Islet precursor cell (in vitro differentiated cells): ENCODE data around the gene CDK9.

ENCODE experiments used
- DNase-seq: peaks from one replicate; pipeline ENCODE4 v3.0.0-alpha.2; 2018

Gene CDK9

DNA sequence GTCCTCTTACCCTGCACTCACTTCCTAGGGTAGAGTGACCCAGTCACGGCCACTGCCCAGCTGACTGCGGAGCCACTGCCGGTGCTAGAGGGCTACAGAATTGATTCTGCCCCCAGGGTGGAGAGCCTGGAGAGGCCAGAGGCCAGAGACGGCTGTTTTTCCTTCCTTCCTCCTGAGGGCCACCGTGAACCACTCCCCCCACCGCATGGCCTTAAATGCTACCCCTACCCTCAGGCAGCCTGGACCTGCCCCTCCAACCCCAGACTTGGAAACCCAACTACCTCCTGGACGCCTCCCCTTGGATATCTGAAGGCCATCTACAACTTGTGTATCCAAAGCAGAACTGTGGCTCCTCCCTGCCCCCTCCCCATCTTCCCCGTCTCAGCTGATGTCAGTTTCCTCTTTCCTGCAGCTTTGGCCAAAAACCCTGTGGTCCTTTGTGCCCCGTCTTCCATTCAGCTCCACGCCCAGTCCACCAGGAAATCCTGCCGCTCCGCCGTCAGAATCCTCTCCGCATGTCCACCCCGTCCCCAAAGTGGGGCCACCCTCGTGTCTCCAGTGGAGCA, 23.6 kb upstream of the CDK9 start:
- peak; percentile 74 for DNase-seq

DNA sequence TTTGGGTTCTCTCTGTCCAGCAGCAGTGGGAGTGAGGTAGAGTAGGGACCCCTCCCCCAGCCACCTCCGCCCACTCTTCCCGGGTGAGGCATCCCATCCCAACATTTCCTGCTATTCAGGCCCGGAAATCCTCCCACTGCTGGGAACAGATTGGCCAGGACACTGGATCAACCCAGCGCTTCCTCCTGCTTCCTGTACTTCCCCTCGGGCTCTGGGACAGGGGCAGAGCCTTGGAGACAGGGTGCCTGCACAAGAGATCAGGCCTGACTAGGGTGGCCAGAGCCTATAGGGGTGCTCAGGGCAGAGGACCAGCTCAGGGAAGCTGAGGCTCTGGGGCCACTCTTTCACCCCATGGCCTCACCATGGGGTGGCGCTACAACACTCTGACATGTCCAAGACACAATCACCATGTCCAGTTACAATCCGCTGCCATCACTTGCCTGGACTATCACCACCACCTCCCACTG, 21.9 kb upstream of the CDK9 start:
- DNase-seq = peak; percentile 71

- DNase-seq = no peak
Measured at GRCh38 chr9:127765418-127765817, 20.4 kb upstream of the CDK9 start.

- DNase-seq = no peak
Measured at GRCh38 chr9:127767410-127767809, 18.4 kb upstream of the CDK9 start.

- peak; percentile 94 for DNase-seq
Measured at GRCh38 chr9:127767909-127768331, 17.9 kb upstream of the CDK9 start.

DNA sequence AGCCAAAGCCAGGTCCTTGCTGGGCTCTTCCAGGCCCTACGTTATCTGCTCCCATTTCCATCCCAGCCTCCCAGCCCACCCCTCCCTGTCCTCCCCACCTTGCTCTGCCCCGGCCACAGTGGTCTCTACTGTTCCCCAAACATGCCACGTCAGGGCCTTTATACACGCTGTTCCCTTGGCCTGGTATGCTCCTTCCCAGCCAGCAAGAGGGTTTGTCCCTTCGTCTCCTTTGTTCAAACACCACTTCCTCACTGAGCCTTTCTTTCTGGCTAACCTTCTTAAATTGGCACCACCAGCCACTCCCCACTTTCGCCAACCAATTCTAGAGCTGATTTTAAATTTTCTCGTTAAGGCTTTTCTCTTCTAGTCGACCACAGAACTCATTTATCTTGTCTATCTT, 17.1 kb upstream of the CDK9 start:
- no peak for DNase-seq

DNA sequence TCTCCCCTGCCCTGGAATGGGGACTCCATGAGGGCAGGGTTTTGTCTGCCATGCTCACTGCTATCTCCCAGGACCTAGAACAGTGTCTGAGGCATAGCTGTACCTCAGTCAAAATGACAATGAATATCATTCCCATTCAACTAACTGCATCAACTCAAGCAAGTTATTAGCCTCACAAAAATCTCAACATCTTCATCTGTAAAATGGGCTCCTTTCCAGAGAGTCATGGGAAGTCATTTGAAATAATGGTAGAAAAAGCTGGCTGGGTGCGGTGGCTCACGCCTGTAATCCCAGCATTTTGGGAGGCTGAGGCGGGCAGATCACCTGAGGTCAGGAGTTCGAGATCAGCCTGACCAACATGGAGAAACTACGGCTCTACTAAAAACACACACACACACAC, 16.7 kb upstream of the CDK9 start:
- DNase-seq = no peak

GRCh38 chr9:127769929-127770582, 15.8 kb upstream of the CDK9 start:
- no peak for DNase-seq

DNA sequence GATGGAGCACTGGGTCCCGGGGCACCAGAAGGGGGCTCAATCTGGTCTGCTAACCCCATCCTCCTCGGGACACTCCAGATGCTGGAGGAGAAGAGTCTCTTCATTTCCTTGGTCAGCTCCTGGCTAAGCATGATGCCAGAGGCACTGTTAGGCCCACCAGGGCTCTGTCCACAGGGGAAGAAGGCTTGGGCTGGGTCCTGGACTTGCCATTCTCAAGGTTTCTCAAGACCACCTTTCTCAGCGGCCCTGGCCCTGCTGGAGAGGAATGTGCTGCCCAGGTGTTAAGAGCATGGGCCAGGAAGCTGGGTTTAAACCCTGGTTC, 15.3 kb upstream of the CDK9 start:
- no peak for DNase-seq

DNA sequence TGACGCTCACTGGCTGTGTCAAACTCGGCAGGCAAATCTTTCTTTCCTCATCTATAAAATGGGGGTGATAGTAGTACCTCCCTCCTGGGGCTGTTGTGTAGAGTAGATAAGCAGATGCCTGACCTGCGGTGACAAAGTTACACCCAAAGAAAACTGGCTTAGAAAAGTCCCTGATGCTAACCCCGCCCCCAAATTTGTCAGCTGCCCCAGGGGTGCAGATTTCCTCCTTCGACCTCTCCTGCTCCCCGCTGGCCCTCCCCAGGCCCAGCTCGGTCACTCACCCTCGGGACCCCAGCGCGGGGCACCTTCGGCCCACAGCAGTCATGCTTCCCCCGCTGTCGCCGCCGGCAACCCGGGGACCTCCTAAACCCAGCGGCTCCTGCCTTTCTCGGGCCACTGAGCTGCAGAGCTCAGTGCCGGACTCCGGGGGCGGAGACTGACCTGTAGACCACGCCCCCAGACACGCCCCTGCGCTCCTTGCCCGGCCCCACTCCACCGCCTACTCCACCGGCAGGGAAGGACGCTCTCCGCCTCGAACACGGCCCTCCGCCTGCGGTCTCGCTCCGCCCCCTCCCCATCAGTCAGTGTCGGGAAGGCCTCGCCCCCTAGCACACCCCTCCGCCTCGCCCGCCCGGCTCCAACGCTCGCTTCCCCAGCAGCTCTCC, 14.8 kb upstream of the CDK9 start:
- DNase-seq = peak; percentile 100

DNA sequence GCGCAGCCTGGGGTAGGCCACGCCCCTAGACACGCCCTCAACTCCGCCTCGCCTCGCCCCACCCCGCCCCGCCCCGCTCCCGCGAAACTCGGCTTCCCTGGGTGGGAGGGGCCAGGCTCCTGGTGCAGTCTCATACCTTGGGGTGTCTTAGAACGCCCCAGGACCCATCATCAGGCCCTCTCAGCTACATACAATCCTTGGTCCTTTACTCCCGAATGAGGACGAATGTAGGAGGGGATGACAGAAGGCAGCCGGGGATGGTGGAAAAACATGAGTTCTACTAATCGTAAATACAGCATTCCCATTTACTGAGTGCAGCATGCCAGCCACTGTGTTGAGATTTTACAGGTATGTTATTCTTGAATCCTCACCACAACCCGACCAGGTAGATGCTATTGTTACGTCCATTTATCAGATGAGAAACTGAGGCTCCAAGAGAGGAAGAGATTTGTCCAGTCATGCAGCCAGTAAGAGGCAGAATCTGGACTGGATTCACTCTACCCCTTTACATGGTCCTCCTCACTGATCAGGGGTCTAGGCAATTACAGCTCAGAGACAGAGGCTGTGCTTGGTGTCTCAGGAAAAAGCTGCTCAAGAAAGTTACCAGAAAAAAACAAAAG, 14.2 kb upstream of the CDK9 start:
- no peak for DNase-seq

GRCh38 chr9:127772603-127773002, 13.2 kb upstream of the CDK9 start:
- no peak for DNase-seq

- DNase-seq = no peak
Measured at GRCh38 chr9:127773272-127773671, 12.6 kb upstream of the CDK9 start.

DNA sequence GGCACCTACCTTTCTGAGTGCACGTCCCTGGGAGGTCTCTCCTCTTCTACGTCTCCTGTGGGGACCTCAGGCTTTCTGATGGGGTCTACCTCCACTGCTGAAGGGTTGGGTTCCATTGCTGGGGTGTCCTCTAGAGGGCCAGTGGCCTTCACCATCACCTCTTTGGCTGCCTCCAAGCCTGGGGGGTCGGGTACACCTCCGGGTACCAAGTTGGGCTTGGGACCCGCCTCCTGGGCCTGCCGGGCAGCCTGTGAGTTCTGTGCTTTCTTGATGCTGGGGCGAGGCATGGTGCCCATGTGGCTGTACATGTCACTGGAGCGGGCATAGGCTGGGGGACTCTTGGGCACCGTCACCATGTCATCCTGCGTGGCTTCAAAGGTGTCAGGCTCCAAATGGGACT, 11.9 kb upstream of the CDK9 start:
- no peak for DNase-seq

DNA sequence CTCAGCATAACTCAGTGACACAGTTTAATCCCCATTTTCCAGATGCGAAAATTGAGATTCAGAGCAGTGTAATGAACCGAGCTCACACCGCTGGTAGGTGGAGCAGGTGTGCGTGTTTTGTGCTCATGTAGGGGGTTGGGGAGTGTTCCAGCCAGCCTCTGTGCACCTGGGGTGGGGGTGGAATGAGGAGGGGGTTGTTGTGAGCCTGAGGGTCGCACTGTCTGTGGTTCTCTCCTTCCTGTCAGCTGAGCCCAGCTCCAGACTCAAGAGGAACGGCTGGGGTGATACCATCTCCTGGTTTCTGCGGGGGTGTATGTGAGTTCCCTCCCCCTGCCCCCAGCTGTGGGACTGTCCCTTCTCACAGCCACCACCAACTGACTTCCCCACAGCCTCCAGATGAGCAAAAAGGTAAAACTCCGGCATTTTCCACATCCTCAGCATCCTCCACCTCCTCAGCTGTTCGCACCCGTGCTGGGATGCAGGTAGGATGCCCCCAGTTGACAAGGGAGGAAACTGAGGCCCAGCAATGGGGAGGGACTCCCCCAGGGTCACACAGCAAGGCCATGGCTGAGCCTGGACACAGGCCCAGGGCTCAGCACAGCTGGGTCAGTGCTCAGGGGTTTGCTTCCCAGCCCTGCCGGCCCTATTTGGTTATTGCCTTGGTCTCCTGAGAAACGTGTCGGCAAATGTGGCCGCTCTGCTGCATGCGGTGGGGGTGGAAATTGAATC, 9.5 kb upstream of the CDK9 start:
- DNase-seq = peak; percentile 76

DNA sequence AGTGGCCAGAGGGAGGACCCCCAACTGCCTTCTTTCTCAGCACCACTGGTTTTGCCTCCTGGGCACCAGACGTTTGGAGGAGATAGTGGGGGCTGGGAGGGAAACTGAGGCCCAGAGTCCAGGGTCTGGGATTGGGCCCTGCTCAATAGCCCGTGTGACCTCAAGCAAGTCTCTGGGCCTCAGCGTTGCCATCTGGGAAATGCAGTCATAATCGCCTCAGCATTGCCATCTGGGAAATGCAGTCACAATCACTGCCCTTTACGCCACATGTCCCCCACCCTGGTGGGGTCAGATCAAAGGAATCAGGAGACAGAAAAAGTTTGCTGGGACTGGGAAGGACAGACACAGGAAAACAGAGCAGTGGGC, 8.9 kb upstream of the CDK9 start:
- DNase-seq = no peak

GRCh38 chr9:127777368-127777980, 8.4 kb upstream of the CDK9 start:
- DNase-seq = no peak

- DNase-seq = no peak
Measured at GRCh38 chr9:127778280-127779135, 7.3 kb upstream of the CDK9 start, which contains the start of gene SH2D3C. Gene SH2D3C (minus strand): TSS chr9:127778666. CDS start chr9:127778627, 39 bp downstream.

DNA sequence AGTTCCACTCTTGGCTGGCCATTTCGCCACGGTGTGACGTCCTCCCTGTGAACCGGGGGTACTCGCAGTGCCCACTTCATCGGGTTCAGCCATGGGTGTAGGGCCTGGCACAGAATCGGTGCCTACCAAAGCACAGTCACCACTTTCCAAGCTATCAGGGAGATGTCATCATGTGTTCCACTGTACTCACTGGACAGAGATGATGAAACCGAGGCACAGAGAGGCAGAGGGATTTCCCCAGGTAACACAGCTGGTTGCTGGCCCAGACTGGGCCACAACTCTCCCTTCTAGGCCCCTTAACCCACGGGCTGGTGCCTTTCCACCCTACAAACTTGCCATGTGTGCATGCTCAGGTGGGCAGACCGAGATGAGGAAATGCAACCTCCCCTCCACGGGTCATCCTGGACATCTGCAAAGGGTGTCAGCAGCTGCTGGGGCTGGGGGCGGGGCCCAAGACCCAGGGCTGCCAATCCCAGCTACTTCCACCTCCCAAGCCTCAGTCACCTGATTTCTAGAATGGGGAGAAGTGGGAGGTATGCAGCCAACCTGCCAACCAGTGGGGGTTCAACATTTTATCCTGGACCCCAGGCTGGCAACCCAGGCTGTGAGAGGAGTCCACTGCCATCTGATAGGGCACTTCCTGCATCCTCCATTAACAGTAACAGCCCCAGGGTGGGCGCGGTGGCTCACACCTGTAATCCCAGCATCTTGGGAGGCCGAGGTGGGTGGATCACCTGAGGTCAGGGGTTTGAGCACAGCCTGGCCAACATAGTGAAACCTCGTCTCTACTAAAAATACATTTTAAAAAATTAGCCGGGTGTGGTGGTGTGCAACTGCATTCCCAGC, 6.5 kb upstream of the CDK9 start:
- DNase-seq = no peak

DNA sequence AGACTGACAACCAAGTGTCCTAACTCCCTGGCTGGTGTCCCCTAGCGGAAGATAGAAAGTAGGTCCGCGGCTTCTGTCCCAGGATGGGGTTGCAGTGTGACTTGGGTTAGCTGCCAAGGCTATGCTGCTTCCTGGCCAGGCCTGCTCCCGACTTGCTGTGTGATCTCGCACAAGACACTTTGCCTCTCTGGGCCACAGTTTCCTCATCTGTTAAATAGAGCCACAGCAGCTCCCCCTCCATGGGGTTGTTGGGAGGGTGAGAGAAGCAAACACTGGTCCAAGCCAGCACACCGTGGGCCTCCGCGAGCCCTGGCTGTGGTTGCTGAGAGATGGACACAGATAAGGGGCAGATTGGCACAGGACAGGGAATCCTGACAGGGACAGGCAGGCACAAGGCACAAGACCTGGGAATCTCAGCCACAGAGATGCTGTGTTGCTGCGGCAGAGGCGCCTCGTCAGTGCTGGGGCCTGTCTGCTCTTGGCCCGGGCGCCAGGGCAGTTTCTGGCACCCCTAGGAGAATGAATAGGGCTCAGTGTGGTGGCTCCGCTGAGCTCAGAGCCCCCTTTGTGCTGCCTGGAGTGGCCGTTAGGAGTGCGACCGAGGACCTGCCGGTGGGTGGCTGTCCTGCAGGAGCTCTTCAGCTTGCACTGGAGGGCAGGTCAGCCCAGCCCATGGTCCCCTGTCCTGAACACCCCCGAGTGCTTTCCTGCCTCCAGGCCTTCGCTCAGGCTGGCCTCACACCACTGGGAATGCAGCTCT, 5.5 kb upstream of the CDK9 start:
- DNase-seq = no peak
